Heart right ventricle (tissue), 16 donors: ENCODE measurements around the gene MEI1. TPM values are rescaled to one million over a fixed set of nuclear protein-coding genes. Genes with fewer than 3 reads are reported as not detected.

Experiments
- ATAC-seq, 8 donors: fragments of 200-7000 bp; cut with Tn5 transposase; one replicate each; pipeline ENCODE4 v1.9.1; 2020; ENCODE audit warnings: mild to moderate bottlenecking in 8 of 8, moderate library complexity in 8 of 8, moderate number of reproducible peaks in 1 of 8
- DNase-seq, 2 donors: peaks; one replicate each; pipeline ENCODE4 v3.0.0-alpha.2; 2020
- H3K27ac ChIP-seq, 10 donors: fragments of 200-600 bp; sonication (generic) in 2 of 10; one replicate each; pipeline versions ENCODE4 v1.5.0 to v1.8.0; 2020 to 2022; ENCODE audit warnings: mild to moderate bottlenecking in 3 of 10
- H3K27me3 ChIP-seq, 7 donors: fragments of 200-600 bp; one replicate each; pipeline ENCODE4 v1.8.0; 2021 to 2022; ENCODE audit warnings: mild to moderate bottlenecking in 2 of 7
- H3K36me3 ChIP-seq, 9 donors: fragments of 200-600 bp; sonication (generic) in 1 of 9; one replicate each; pipeline versions ENCODE4 v1.5.0 to v1.8.0; 2020 to 2022; ENCODE audit warnings: mild to moderate bottlenecking in 2 of 9
- H3K4me1 ChIP-seq, 9 donors: fragments of 200-600 bp; sonication (generic) in 1 of 9; one replicate each; pipeline versions ENCODE4 v1.5.0 to v1.8.0; 2020 to 2022; ENCODE audit warnings: mild to moderate bottlenecking in 4 of 9
- H3K4me3 ChIP-seq, 10 donors: fragments of 200-600 bp; sonication (generic) in 2 of 10; one replicate each; pipeline versions ENCODE4 v1.5.0 to v1.8.0; 2020 to 2022; ENCODE audit warnings: mild to moderate bottlenecking in 7 of 10, moderate library complexity in 2 of 10
- H3K9me3 ChIP-seq, 11 donors: fragments of 200-600 bp in 10 of 11; sonication (generic) in 2 of 11; one replicate each; pipeline versions ENCODE4 v1.5.0 to v1.8.0; 2013 to 2022; ENCODE audit warnings: mild to moderate bottlenecking in 2 of 11, control low read depth in 1 of 11, moderate library complexity in 1 of 11
- CTCF ChIP-seq, 9 donors: fragments of 200-600 bp; sonication (generic) in 2 of 9; IDR thresholded peaks; one replicate each; pipeline versions ENCODE4 v1.5.0 to v1.8.0; 2021 to 2022; ENCODE audit warnings: antibody characterized with exemption in 9 of 9, mild to moderate bottlenecking in 5 of 9, moderate library complexity in 1 of 9
- WGBS, 2 donors: extraction: QIAGEN DNeasy Blood & Tissue Kit; methylation state at CpG; one replicate each; pipeline ENCODE4 v1.1.7; 2013; ENCODE audit warnings: inconsistent platforms in 1 of 2; 5-methylcytosine and 5-hydroxymethylcytosine counted together
- intact Hi-C, 10 donors: fragments of 100-400 bp; cut with DNase I; formaldehyde crosslinking; loops; one replicate each; pipeline versions ENCODE4 v1.11.1 to v1.14.2; 2022
- polyA plus RNA-seq, 2 donors: library from polyadenylated mRNA; stranded (reverse); fragments of 200-250 nt; gene quantifications; one replicate each; pipeline ENCODE4 v1.2.3, GENCODE V29; 2013
- total RNA-seq, 10 donors: library from RNA; stranded (reverse); fragmentation: NEBNext Ultra II Directional in 3 of 10; extraction: Animal tissue kit (Norgen Biotek cat#: 25700) in 3 of 10; gene quantifications; one replicate each; pipeline versions ENCODE4 v1.2.1 to v1.2.4, GENCODE V29; 2021 to 2023
- donor health status: Arrhythmogenic right ventricular cardiomyopathy.
- donor health status: ischemic (EF 13 %, LVEDD 7.1; RV severe dilation, severe dysfunction).
- donor health status: healthy with polysubstance abuse.
- donor health status: DM: no; HTN: yes; CAD: no.
- donor health status: DM: no; HTN: no; CAD: no.
- donor health status: ischemic (EF 25% LVEDD 6.9; RV normal size, moderate dysfunction).
- donor health status: ischemic (EF 25% LVEDD 5.7; RV mildly dilated, moderate dysfunction).
- donor health status: healthy.
- donor health status: DM: yes; HTN: yes; CAD: no.
- donor health status: Ischemic cardiomyopathy.
- donor health status: ischemic (EF 35%, LVEDD 5.7; RV mildly dilated, moderate dysfunction).
- donor health status: nonischemic (EF 11% LVEDD 7.7; RV severe dilation, severe dysfunction).
- donor health status: DM: yes; HTN: yes; CAD: no.
- donor health status: PGD.
- donor health status: ischemic (EF 29% LVEDD 5.4; RV normal size, mild dysfunction).
- donor health status: nonischemic (EF 23%, LVEDD 6.1; RV moderate dilation, normal function).

MEI1 gene
- total and polyA plus RNA-seq, 12 donors, result 0.37 to 1.9 (median 0.71) TPM; not detected in 3

- H3K27me3 ChIP-seq, result peaks cover 0 to 4% (median 0%) of the 10 kb centered on the region in 7 donors
- H3K36me3 ChIP-seq, result no peaks in the 10 kb centered on the region
- H3K4me3 ChIP-seq, result no peak overlapping the region
- intact Hi-C loops, result no loop called here
- WGBS, 2 donors, result 89% methylated on average over 5 of the region's 5 CpGs
- TF ChIP-seq CTCF (IDR thresholded peaks at IDR 0.05), result no peak
- no peaks in the 10 kb centered on the region for H3K9me3 ChIP-seq
- ATAC-seq, result no peak
- H3K27ac ChIP-seq, result no peak overlapping the region
- H3K4me1 ChIP-seq, result peaks cover 0 to under 1% (median 0%) of the 10 kb centered on the region in 9 donors
- no peak for DNase-seq
Observed at GRCh38 chr22:41775338-41775737, 76.0 kb downstream of the MEI1 start.

- TF ChIP-seq CTCF (IDR thresholded peaks at IDR 0.05), result no peak
- intact Hi-C loops, result no loop called here
- 41 to 52% methylated on average over 4 of the region's 4 CpGs for WGBS, 2 donors
Observed at GRCh38 chr22:41775976-41776375, 76.7 kb downstream of the MEI1 start.

GRCh38 chr22:41776381-41776780 is 77.1 kb downstream of the MEI1 start:
- intact Hi-C loops, result no loop called here
- Histone ChIP-seq H3K27ac (no peak overlapping the region), H3K27me3 (peaks cover 0 to 4% (median 0%) of the 10 kb centered on the region in 7 donors), H3K36me3 (no peaks in the 10 kb centered on the region), H3K4me1 (peaks cover 0 to 11% (median 0%) of the 10 kb centered on the region in 9 donors), H3K4me3 (no peak overlapping the region), H3K9me3 (no peaks in the 10 kb centered on the region)
- TF ChIP-seq CTCF (IDR thresholded peaks at IDR 0.05), result no peak
- 79 to 80% methylated on average over 3 of the region's 3 CpGs for WGBS, 2 donors
- ATAC-seq (no peak), DNase-seq (no peak)

More at GRCh38 chr22:41775976-41776375, 76.7 kb downstream of the MEI1 start:
- DNase-seq (no peak), ATAC-seq (no peak)
- no peak overlapping the region for H3K27ac ChIP-seq
- H3K9me3 ChIP-seq, result no peaks in the 10 kb centered on the region
- peaks cover 0 to 7% (median 0%) of the 10 kb centered on the region in 9 donors for H3K4me1 ChIP-seq
- H3K4me3 ChIP-seq, result no peak overlapping the region
- H3K36me3 ChIP-seq, result no peaks in the 10 kb centered on the region
- peaks cover 0 to 4% (median 0%) of the 10 kb centered on the region in 7 donors for H3K27me3 ChIP-seq

GRCh38 chr22:41777749-41778425 is 78.6 kb downstream of the MEI1 start:
- intact Hi-C loops, result no loop called here
- peaks cover 0 to 26% (median 0%) of the 10 kb centered on the region in 9 donors for H3K4me1 ChIP-seq
- H3K27ac ChIP-seq, result no peak overlapping the region
- H3K27me3 ChIP-seq, result peaks cover 0 to 4% (median 0%) of the 10 kb centered on the region in 7 donors
- WGBS, 2 donors, result 85 to 91% methylated on average over 2 of the region's 2 CpGs
- no peaks in the 10 kb centered on the region for H3K36me3 ChIP-seq
- no peak for ATAC-seq
- TF ChIP-seq CTCF (IDR thresholded peaks at IDR 0.05), result no peak
- no peak for DNase-seq
- no peak overlapping the region for H3K4me3 ChIP-seq
- no peaks in the 10 kb centered on the region for H3K9me3 ChIP-seq
